C4-2B (cell line): Measurements from ENCODE around the gene TBXA2R.
"Not testable (repeated sequence)": the region's sequence is repeated elsewhere in the genome, so short reads cannot be mapped to it uniquely, and the experiment has no call there.

Experiments
- H3K27ac ChIP-seq: fragments of 450-650 bp; 2 replicates; pipeline ENCODE4 v1.5.1; 2017
- CTCF ChIP-seq: fragments of 450-650 bp; conservative IDR thresholded peaks from 2 replicates; pipeline ENCODE4 v1.5.1; 2017; ENCODE audit warnings: mild to moderate bottlenecking
- ZFX ChIP-seq: fragments of 450-650 bp; IDR thresholded peaks from 2 replicates; pipeline ENCODE4 v1.6.1; 2017

TBXA2R gene

GRCh38 chr19:3636962-3637361 lies 30.3 kb upstream of the TBXA2R start:
- no peak overlapping the region for H3K27ac ChIP-seq
- TF ChIP-seq CTCF, result no peak

- TF ChIP-seq CTCF, result no peak
- no peak for TF ChIP-seq ZFX
- no peak overlapping the region for H3K27ac ChIP-seq
Measured at GRCh38 chr19:3636506-3636905, 29.8 kb upstream of the TBXA2R start.

GRCh38 chr19:3634496-3635045 lies 27.9 kb upstream of the TBXA2R start:
- H3K27ac ChIP-seq, result no peak overlapping the region
- no peak for TF ChIP-seq ZFX
- TF ChIP-seq CTCF, result no peak

- H3K27ac ChIP-seq, result no peak overlapping the region
- TF ChIP-seq ZFX (no peak), CTCF (no peak)
Measured at GRCh38 chr19:3633559-3633988, 26.9 kb upstream of the TBXA2R start.

- H3K27ac ChIP-seq, result no peak overlapping the region
- no peak for TF ChIP-seq CTCF
- no peak for TF ChIP-seq ZFX
Measured at GRCh38 chr19:3632739-3633558, 26.3 kb upstream of the TBXA2R start.

GRCh38 chr19:3632098-3632497 lies 25.4 kb upstream of the TBXA2R start:
- H3K27ac ChIP-seq, result no peak overlapping the region
- TF ChIP-seq CTCF, result no peak
- no peak for TF ChIP-seq ZFX

- TF ChIP-seq ZFX (no peak), CTCF (no peak)
- no peak overlapping the region for H3K27ac ChIP-seq
Measured at GRCh38 chr19:3631053-3631861, 24.6 kb upstream of the TBXA2R start.

- H3K27ac ChIP-seq, result not testable (repeated sequence)
Measured at GRCh38 chr19:3628766-3629165, 22.1 kb upstream of the TBXA2R start.
